Measurements from ENCODE around the gene STK32B.
"Not testable (repeated sequence)": the region's sequence is repeated elsewhere in the genome, so short reads cannot be mapped to it uniquely, and the experiment has no call there.

STK32B gene

GRCh38 chr4:5051278-5052203 is at the start of gene STK32B:
STK32B (plus strand) TSS chr4:5051480.
- H3K36me3 Mint-ChIP-seq = no peaks in the 10 kb centered on the region
- H3K9me3 Mint-ChIP-seq = no peaks in the 10 kb centered on the region
- H3K4me1 Mint-ChIP-seq = peaks cover 9 to 14% of the 10 kb centered on the region in 2 donors
- ATAC-seq (replicated peaks) (peak; percentile 57 to 61), DNase-seq (no peak)
- H3K27ac Mint-ChIP-seq = peak within 1 kb of the TSS; percentile 39
- peaks cover 37 to 44% of the 10 kb centered on the region in 2 donors for H3K27me3 Mint-ChIP-seq
- H3K4me3 Mint-ChIP-seq = peak within 1 kb of the TSS; percentile 80 to 84

- H3K36me3 Mint-ChIP-seq; H3K27ac Mint-ChIP-seq; H3K4me3 Mint-ChIP-seq; DNase-seq; ATAC-seq (replicated peaks); H3K4me1 Mint-ChIP-seq; H3K9me3 Mint-ChIP-seq: not testable (repeated sequence)
- H3K27me3 Mint-ChIP-seq = peaks cover 16 to 21% of the 10 kb centered on the region in 2 donors
Observed at GRCh38 chr4:5001641-5002040, 49.6 kb upstream of the STK32B start.

- Mint-ChIP-seq H3K4me3 (no peak overlapping the region), H3K27ac (no peak overlapping the region), H3K36me3 (no peaks in the 10 kb centered on the region), H3K9me3 (no peaks in the 10 kb centered on the region), H3K27me3 (peaks cover 16 to 20% of the 10 kb centered on the region in 2 donors), H3K4me1 (no peaks in the 10 kb centered on the region)
- no peak for ATAC-seq (replicated peaks)
- no peak for DNase-seq
Observed at GRCh38 chr4:5003372-5003857, 47.9 kb upstream of the STK32B start.

- no peak overlapping the region for H3K4me3 Mint-ChIP-seq
- H3K27ac Mint-ChIP-seq = no peak overlapping the region
- no peaks in the 10 kb centered on the region for H3K4me1 Mint-ChIP-seq
- no peaks in the 10 kb centered on the region for H3K36me3 Mint-ChIP-seq
- H3K27me3 Mint-ChIP-seq = peaks cover 16 to 20% of the 10 kb centered on the region in 2 donors
- ATAC-seq (replicated peaks) (no peak), DNase-seq (no peak)
- H3K9me3 Mint-ChIP-seq = no peaks in the 10 kb centered on the region
Observed at GRCh38 chr4:5003918-5004317, 47.4 kb upstream of the STK32B start.

GRCh38 chr4:5004496-5004895 is 46.8 kb upstream of the STK32B start:
- no peaks in the 10 kb centered on the region for H3K4me1 Mint-ChIP-seq
- H3K27ac Mint-ChIP-seq = no peak overlapping the region
- no peaks in the 10 kb centered on the region for H3K9me3 Mint-ChIP-seq
- no peak for DNase-seq
- H3K27me3 Mint-ChIP-seq = peaks cover 16 to 20% of the 10 kb centered on the region in 2 donors
- no peak overlapping the region for H3K4me3 Mint-ChIP-seq
- H3K36me3 Mint-ChIP-seq = no peaks in the 10 kb centered on the region
- ATAC-seq (replicated peaks) = no peak

GRCh38 chr4:5006932-5007331 is 44.3 kb upstream of the STK32B start:
- not testable (repeated sequence) for H3K4me3 Mint-ChIP-seq, DNase-seq, H3K9me3 Mint-ChIP-seq

GRCh38 chr4:5009796-5010195 is 41.5 kb upstream of the STK32B start:
- Mint-ChIP-seq H3K9me3 (no peaks in the 10 kb centered on the region), H3K4me3 (no peak overlapping the region), H3K27ac (no peak overlapping the region), H3K36me3 (no peaks in the 10 kb centered on the region), H3K27me3 (peaks cover 15% of the 10 kb centered on the region in 2 donors), H3K4me1 (no peaks in the 10 kb centered on the region)
- ATAC-seq (replicated peaks) (no peak), DNase-seq (no peak)

More at GRCh38 chr4:5006932-5007331, 44.3 kb upstream of the STK32B start:
- peaks cover 27% of the 10 kb centered on the region in 2 donors for H3K27me3 Mint-ChIP-seq
- H3K4me1 Mint-ChIP-seq; H3K27ac Mint-ChIP-seq; ATAC-seq (replicated peaks); H3K36me3 Mint-ChIP-seq: not testable (repeated sequence)

GRCh38 chr4:5010984-5011383 is 40.3 kb upstream of the STK32B start:
- peaks cover 17 to 19% of the 10 kb centered on the region in 2 donors for H3K27me3 Mint-ChIP-seq
- DNase-seq = no peak
- H3K4me1 Mint-ChIP-seq = no peaks in the 10 kb centered on the region
- ATAC-seq (replicated peaks) = no peak
- H3K4me3 Mint-ChIP-seq = no peak overlapping the region
- H3K36me3 Mint-ChIP-seq = no peaks in the 10 kb centered on the region
- no peak overlapping the region for H3K27ac Mint-ChIP-seq
- no peaks in the 10 kb centered on the region for H3K9me3 Mint-ChIP-seq

GRCh38 chr4:5012244-5012898 is 38.9 kb upstream of the STK32B start:
- no peak overlapping the region for H3K4me3 Mint-ChIP-seq
- no peak for ATAC-seq (replicated peaks)
- peaks cover 28 to 31% of the 10 kb centered on the region in 2 donors for H3K27me3 Mint-ChIP-seq

GRCh38 chr4:5012958-5013357 is 38.3 kb upstream of the STK32B start:
- no peaks in the 10 kb centered on the region for H3K4me1 Mint-ChIP-seq
- ATAC-seq (replicated peaks) (no peak), DNase-seq (no peak)
- no peaks in the 10 kb centered on the region for H3K36me3 Mint-ChIP-seq
- no peaks in the 10 kb centered on the region for H3K9me3 Mint-ChIP-seq
- peaks cover 32 to 35% of the 10 kb centered on the region in 2 donors for H3K27me3 Mint-ChIP-seq
- no peak overlapping the region for H3K27ac Mint-ChIP-seq
- no peak overlapping the region for H3K4me3 Mint-ChIP-seq

More at GRCh38 chr4:5012244-5012898, 38.9 kb upstream of the STK32B start:
- no peaks in the 10 kb centered on the region for H3K9me3 Mint-ChIP-seq
- no peaks in the 10 kb centered on the region for H3K36me3 Mint-ChIP-seq
- no peaks in the 10 kb centered on the region for H3K4me1 Mint-ChIP-seq
- H3K27ac Mint-ChIP-seq = no peak overlapping the region
- DNase-seq = no peak

GRCh38 chr4:5014007-5014682 is 37.1 kb upstream of the STK32B start:
- H3K9me3 Mint-ChIP-seq = no peaks in the 10 kb centered on the region
- ATAC-seq (replicated peaks) (no peak), DNase-seq (no peak)
- H3K4me3 Mint-ChIP-seq = no peak overlapping the region
- H3K27me3 Mint-ChIP-seq = peaks cover 36 to 38% of the 10 kb centered on the region in 2 donors
- H3K4me1 Mint-ChIP-seq = peaks cover 1 to 2% of the 10 kb centered on the region in 2 donors
- H3K27ac Mint-ChIP-seq = no peak overlapping the region
- no peaks in the 10 kb centered on the region for H3K36me3 Mint-ChIP-seq

GRCh38 chr4:5018096-5018495 is 33.2 kb upstream of the STK32B start:
- no peaks in the 10 kb centered on the region for H3K36me3 Mint-ChIP-seq
- H3K27ac Mint-ChIP-seq = no peak overlapping the region
- ATAC-seq (replicated peaks) (no peak), DNase-seq (no peak)
- H3K27me3 Mint-ChIP-seq = peaks cover 30 to 37% of the 10 kb centered on the region in 2 donors
- H3K9me3 Mint-ChIP-seq = peaks cover 1 to 4% of the 10 kb centered on the region in 2 donors
- no peak overlapping the region for H3K4me3 Mint-ChIP-seq
- peaks cover 2 to 7% of the 10 kb centered on the region in 2 donors for H3K4me1 Mint-ChIP-seq

GRCh38 chr4:5018603-5019002 is 32.7 kb upstream of the STK32B start:
- ATAC-seq (replicated peaks) (no peak), DNase-seq (no peak)
- Mint-ChIP-seq H3K27me3 (peaks cover 30 to 33% of the 10 kb centered on the region in 2 donors), H3K9me3 (peaks cover 3 to 4% of the 10 kb centered on the region in 2 donors), H3K27ac (no peak overlapping the region), H3K4me1 (peaks cover 2 to 7% of the 10 kb centered on the region in 2 donors), H3K36me3 (no peaks in the 10 kb centered on the region), H3K4me3 (no peak overlapping the region)

GRCh38 chr4:5019274-5019673 is 32.0 kb upstream of the STK32B start, which contains the start of gene CYTL1:
CYTL1 (minus strand) TSS chr4:5019458; CDS start chr4:5019445, 13 bp downstream.
- Mint-ChIP-seq H3K27me3 (peaks cover 30% of the 10 kb centered on the region in 2 donors), H3K36me3 (no peaks in the 10 kb centered on the region), H3K4me1 (peaks cover 2 to 7% of the 10 kb centered on the region in 2 donors), H3K9me3 (peaks cover 4% of the 10 kb centered on the region in 2 donors), H3K27ac (no peak within 1 kb of the TSS), H3K4me3 (peak within 1 kb of the TSS; percentile 31 to 36)
- no peak for DNase-seq
- ATAC-seq (replicated peaks) = peak; percentile 16 to 44

All from stimulated activated naive B cell treated with anti-CD40 and anti-IgM and Interleukin-4, amounts not matched to agents 10 μg/mL and 1 μg/mL and 100 μg/mL, for 72 hours (primary cell).